GM21619 (cell line): ENCODE measurements around the gene CAV2.
A peak's percentile ranks its signal among the peaks of the same experiment; 100 is the strongest.

Experiments used
- ATAC-seq: cut with Tn5 transposase; IDR thresholded peaks from one replicate; pipeline ENCODE4 v1.9.1; 2021; ENCODE audit not compliant: unreplicated experiment

Gene CAV2

GRCh38 chr7:116545411-116545993 lies 46.0 kb downstream of the CAV2 start:
- ATAC-seq = no peak

DNA sequence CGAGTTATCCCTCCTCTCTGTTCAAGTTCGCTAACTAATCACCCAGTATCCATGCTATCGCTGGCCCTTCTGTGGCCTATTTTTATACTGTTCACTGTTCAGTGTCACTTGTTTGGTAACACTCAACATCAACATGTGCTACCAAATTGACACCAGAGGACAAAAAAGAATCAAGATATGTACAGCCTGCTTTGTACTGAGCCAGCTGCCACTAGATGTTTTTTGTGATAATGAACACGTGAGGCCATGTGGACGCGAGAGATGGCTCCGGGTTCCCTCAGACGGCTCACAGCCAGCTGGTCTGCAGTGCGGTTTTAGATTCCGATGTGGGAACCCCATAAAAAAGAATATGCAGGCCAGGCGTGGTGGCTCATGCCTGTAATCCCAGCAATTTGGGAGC lies 46.5 kb downstream of the CAV2 start:
- no peak for ATAC-seq

GRCh38 chr7:116546916-116547315 lies 47.4 kb downstream of the CAV2 start:
- ATAC-seq = no peak

DNA sequence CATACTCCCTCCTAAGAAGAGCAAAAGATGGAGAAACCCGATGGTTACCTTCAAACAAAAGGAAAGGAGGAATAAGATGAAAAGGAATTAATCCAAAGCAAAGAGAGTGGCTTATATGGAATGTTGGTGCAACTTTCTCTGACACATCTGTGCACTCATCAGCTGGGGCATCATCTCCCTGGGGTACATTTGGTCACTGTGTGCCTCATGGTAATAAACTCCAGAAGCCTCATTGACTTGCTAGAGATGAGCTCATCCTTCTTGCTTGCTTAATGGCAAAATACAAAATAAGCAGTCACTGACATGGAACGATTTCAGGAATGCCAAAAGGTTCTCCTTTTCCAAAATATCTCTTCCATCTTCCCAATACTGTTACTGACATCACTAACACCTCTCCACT lies 47.8 kb downstream of the CAV2 start:
- no peak for ATAC-seq

- ATAC-seq = peak; percentile 81
Measured at GRCh38 chr7:116548506-116548905, 49.0 kb downstream of the CAV2 start.

GRCh38 chr7:116549370-116549769 lies 49.8 kb downstream of the CAV2 start:
- no peak for ATAC-seq

DNA sequence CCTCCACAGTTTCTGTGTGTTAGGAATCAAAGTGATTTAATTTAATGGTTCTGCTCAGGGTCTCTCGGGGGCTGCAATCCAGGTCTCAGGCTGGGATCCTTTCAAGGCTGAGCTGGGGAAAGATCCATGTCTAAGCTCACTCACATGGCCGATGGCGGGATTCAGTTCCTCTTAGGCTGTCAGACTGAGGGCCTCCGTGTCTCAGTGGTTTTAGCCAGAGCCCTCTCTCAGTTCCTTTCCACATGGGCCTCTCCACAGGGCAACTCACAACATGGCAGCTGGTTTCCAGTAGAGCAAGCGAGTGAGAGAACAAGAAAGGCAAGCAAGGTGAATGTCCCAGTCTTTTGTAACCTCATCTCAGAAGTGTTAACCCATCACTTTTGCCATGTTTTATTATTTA lies 52.2 kb downstream of the CAV2 start:
- ATAC-seq = no peak

GRCh38 chr7:116552602-116553001 lies 53.1 kb downstream of the CAV2 start:
- ATAC-seq = no peak

DNA sequence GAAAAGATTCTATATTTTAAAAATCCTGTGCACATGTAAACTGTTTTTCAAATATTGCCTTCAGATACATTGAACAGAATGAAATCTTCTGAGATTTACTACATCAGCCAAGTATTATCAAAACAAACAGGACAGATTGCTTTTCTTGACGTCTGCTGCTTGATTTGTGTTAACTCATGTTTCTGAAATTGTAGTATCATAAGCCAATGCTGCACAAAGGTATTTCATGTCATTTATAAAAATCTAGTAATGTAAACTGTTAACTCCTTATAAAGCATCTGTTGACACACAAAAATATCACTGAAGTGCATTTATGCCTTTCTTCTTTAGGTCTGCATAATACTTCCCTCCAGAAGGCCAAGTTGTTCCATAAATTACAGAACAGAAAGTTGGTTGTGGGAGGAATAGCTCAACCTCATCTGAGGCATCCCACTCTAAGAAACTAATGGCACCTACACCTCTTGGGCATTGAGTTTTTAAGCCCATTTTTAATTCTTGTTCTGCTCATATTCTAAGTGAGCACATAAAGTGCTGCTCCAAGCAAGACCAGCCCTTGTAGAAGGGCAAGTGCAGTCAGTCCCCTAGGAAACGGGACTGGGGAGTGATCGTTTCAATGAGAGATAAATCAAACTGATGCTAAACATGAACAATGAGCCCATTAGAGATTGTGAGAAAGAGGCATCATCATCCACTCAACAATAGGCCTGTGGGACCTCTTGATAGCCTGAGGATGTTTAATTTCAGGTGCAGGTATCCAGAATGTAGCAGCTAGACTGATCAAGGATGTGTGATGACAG lies 53.8 kb downstream of the CAV2 start:
- ATAC-seq = no peak

- no peak for ATAC-seq
Measured at GRCh38 chr7:116554436-116554835, 54.9 kb downstream of the CAV2 start.

- ATAC-seq = no peak
Measured at GRCh38 chr7:116554911-116555310, 55.4 kb downstream of the CAV2 start.

DNA sequence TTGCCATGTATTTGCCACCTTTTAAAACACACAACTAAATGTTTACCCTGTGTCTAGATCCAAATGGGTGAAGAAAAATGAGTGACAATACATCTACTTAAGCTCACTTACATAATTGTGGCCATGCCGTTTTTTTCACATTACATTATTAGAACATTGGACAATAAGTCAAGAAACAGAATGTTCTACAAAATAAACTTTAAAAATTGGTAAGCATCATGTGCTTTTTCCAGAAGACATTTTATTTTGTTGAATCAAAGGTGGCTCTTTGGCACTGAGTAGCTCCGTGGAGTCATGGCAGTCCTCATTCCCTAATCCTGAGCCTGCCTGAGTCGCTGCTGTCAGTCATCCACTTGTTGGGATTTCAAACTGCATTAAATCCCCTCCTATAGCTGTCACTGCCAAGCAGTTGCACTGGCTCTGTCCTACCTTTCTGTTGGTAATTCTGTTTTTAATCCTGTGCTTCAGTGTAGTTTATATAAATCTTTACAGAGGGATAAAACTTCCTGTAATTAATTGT lies 57.6 kb downstream of the CAV2 start:
- ATAC-seq = no peak

DNA sequence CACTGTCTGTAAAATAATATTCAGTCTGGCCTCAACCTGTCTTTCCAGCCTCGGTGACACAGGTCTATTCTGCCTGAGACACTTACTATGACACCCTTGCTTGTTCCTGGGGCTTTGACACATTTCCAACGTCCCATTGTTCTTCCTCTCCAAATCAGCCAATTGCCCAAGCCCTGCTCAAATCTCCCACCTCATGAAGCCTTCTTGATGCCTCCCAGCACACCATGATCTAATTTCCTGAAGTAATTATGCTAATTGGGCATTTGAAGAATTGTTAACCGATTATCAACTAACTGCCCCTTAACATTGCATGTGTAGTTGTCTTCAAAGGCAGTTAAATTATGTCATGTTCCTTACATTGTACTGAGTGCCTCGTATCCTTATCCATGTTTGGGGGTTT lies 58.4 kb downstream of the CAV2 start:
- no peak for ATAC-seq
